Measurements from ENCODE around the gene TEX35.

TEX35 gene

GRCh38 chr1:178516110-178516509, 3.2 kb downstream of the TEX35 start:
- no peak for DNase-seq (ENCODE audit: low read depth in 1 of 2, low spot score in 1 of 2)

DNA sequence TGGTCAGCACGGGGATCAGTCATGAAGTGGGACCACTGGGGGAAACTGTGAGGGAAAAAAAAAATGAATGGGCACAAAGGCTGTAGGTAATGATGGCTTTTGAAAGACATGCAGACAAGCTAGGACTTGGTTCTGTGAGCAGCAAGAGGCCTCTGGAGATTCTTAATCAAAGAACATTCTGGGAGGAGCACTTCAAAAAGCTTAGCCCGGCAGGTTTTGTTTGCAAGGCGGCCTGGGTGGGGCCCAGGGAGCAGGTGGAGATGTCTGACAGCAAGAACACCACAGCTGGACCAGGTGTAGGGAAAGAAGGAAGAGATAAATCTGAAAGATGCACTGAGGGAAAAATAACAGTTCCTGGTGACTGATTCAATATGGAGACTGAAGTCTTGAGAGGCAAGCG, 6.0 kb downstream of the TEX35 start:
- no peak for DNase-seq (ENCODE audit: low read depth in 1 of 2, low spot score in 1 of 2)

DNA sequence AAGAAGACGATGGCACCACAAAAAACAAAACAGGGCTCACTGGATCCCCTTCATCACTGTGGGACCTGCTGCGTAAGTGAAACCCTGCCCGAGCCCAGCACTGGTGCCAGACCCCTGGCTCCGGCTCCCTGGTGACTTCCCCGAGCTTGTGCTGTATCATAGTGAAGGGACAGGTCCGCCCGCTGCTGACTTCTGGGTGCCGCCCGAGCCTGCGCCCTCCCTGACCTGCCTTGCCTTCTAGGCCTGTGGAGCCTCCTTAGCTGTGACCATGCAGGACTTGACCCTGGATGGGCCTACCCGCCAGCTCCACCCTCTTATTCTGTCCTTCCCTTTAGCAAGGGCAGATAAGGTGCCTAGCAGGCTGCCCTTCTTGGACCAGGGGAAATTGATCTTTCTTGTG, 7.9 kb downstream of the TEX35 start:
- no peak for DNase-seq (ENCODE audit: low read depth in 1 of 2, low spot score in 1 of 2)

DNA sequence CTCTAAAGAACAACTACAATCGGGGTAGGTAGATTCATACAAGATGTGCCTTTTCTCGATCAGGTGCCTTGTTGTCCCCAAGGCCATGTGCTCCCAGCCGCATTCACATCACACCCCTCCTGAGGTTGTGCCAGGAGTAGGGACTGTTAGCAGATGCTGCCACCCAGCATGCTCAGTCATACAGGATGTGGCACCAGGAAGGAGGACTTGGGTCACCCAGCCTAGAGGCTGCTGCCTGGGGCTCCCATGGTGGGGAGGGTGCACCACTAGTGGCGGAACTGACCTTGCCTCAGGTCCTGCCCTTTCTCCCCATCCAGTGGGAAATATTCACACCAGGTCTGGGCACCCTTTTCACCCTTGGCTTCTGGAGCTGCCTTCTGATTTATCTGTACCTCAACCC, 8.3 kb downstream of the TEX35 start:
- DNase-seq (ENCODE audit: low read depth in 1 of 2, low spot score in 1 of 2), result no peak

GRCh38 chr1:178527117-178527516, 14.2 kb downstream of the TEX35 start:
- no peak for DNase-seq (ENCODE audit: low read depth in 1 of 2, low spot score in 1 of 2)

DNA sequence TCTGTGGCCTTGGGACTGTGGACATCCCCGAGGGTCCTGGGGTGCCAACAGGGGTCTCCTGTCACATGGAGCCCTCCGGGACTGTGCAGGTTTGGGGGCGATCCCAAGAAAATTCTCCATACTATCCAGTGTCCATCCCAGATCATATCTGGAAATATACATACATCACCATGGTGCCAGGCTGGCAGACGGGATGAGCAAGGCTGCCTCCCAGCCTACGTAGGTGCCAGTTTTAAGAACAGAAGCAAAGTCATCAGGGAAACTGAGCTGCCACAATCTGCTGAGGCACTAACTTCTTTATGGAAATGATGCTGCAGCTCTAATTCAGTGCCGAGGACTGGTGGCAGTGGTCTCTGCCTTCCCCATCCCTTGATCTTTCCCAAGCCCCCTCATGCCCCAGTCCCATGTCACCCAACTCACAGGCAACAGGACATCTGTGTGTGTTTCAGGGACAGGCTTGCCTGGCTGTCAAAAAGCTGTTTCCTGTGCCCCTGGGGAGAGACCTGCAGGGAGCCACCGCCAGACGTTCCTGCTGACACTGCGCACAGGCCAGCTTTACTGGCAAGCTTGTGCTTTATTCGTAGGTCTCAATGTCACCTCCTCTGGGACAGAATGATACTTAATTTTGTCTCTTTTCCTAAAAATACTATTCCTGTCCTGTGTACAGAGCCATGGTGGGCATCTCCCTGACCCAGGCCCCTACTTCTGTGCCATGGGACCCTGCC, 15.5 kb downstream of the TEX35 start:
- no peak for DNase-seq (ENCODE audit: low read depth in 1 of 2, low spot score in 1 of 2)

GRCh38 chr1:178528953-178529335, 16.0 kb downstream of the TEX35 start:
- DNase-seq (ENCODE audit: low read depth in 1 of 2, low spot score in 1 of 2), result no peak

- DNase-seq (ENCODE audit: low read depth in 1 of 2, low spot score in 1 of 2), result no peak
These were observed 16.6 kb downstream of the TEX35 start for GRCh38 chr1:178529364-178530036.

DNA sequence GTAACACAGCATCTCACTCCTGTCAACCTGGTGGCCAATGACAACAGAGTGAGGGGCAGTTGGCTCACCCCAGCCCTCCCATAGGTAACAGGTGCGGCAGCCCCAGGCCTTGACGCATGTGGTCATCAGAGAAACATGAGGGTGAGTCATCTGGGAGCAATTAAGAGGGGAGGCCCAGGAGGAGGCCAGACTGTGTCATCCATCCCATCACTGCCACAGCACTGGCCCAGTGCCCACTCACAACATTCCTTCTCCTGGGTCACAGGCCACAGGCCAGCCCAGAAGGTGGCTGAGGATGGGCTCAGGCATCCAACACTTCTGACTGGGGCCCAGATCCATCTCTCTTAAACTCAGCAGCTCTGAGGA, 17.1 kb downstream of the TEX35 start:
- DNase-seq (ENCODE audit: low read depth in 1 of 2, low spot score in 1 of 2), result no peak

DNA sequence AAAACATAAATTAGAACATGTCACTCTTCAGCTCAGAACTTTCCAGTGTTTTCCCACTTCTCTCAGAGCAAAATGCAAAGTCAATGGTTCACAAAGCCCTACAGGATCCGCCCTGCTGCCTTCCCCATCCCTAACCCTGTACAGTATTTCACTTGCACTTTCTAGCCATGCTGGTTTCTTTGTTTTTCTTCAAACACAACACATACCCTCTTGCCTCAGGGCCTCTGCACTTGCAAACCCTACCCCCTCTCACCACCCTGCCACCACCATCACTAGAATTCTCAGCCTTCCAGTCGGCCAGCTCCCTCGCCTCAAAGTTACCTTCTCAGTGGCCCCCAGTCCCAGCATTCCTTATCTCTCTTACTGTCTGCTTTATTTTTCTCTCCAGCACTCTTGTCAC, 17.6 kb downstream of the TEX35 start:
- DNase-seq (ENCODE audit: low read depth in 1 of 2, low spot score in 1 of 2), result no peak

GRCh38 chr1:178531887-178532286, 19.0 kb downstream of the TEX35 start:
- DNase-seq (ENCODE audit: low read depth in 1 of 2, low spot score in 1 of 2), result no peak

- peak; percentile 62 to 67 for DNase-seq (ENCODE audit: low read depth in 1 of 2, low spot score in 1 of 2)
These were observed 19.5 kb downstream of the TEX35 start for GRCh38 chr1:178532392-178532791.

- no peak for DNase-seq (ENCODE audit: low read depth in 1 of 2, low spot score in 1 of 2)
These were observed 20.4 kb downstream of the TEX35 start for GRCh38 chr1:178533121-178533946.

DNA sequence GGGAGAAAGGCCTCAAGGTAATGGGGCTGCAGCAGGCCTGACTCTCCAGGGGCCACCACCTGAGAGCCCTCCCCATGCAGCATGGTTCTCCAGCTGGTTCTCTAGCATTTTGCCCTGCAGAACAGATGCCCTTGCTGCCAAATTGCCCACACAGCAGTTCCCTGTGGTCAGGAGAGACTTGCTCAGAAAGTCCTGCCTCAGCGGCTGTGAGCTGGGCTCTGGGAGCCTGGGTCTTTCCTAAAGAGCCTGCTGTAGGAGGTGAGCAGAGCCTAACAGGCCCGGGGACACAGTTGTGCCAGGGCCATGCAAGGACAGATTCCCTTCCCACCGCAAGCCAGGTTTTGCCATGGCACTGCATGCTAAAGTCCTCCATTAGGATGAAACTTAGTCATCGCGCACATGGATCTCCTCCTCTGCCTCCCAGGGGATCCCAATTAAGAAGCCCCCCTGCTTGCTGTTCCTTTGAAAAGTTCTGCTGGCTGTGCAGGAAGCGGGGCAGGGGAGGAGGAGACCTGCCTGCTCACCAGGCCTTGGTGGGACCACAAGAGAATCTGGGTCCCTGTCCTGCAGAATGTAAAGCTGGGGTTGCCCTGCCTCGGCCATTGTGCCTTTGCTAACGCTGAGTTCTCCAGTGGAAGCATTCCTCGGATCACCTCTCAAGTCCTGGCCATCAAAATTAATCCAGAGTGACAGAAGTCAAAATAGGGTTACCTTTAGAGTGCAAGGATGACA, 21.4 kb downstream of the TEX35 start:
- DNase-seq (ENCODE audit: low read depth in 1 of 2, low spot score in 1 of 2), result no peak

DNA sequence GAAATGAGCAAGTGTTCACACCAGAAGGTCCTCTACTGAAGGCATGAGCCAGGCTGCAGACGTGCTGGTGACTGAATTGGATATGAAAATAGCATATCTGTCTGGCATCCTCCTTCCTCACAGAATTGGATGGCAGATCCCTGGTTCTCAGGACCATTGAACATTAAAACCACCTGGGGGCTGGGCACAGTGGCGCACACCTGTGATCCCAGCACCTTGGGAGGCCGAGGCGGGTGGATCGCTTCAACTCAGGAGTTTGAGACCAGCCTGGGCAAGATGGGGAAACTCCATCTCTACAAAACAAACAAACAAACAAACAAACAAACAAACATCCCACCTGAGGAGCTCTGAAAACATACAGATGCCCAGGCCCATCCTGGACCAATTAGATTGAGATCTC, 23.4 kb downstream of the TEX35 start:
- DNase-seq (ENCODE audit: low read depth in 1 of 2, low spot score in 1 of 2), result no peak

DNA sequence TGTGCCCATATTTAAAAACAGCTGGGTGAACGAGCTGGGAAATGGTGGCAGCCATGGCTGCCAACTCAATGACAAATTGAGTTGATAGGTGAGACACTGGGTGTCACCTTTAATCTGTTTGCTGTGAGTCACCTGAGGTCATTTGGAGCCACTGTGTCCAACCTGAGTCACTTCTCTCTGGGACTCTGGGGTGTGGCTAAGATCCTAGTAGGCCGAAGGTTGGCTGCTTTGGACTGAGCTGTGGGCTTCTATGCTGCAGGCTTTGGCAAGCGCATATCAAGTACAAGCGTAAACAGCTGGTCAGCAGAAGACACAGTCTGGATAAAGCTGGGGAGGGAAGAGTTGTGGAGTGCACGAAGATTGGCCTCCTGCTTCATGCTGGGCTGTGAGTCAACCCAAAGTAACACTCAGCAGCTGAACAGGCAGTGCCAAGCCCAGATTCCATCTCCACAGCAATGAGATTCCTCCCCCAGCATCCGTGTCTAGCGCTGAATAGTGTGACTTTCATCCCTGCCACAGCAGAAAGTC, 24.0 kb downstream of the TEX35 start:
- DNase-seq (ENCODE audit: low read depth in 1 of 2, low spot score in 1 of 2), result no peak

DNA sequence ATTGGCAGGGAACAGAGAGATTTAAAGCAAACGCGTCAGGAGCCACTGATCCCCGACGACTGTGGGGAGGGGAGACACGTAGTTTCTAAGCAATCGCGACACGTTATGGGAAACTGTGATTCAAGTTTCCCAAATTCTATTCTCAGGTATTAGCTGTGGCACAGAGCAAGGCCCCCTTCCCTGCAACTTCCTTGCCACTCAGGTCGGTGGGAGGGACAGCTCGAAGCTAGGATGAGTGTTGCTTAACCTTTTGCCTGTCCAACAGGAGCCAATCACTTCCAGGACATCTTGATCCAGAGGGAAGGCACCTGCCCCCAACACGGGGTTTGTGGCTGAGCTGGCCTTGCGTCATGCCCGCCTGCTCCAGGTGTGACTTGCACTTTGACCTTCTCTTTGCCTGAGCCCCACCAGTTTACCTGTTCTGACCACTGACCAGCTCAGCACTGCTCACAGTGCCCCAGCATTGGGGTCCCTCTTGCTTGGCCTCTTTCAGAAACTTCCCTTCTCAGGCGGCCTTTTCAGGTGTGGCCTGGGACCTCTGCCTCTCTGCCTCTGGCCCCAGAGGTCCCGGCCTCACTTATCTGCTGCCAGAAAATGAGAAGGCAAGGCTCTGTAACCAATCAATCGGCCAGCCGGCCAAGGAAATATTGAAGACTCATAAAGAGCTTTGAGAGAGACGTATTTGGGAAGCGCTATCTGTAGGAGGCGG, 24.6 kb downstream of the TEX35 start:
- DNase-seq (ENCODE audit: low read depth in 1 of 2, low spot score in 1 of 2), result no peak

- DNase-seq (ENCODE audit: low read depth in 1 of 2, low spot score in 1 of 2), result no peak
These were observed 25.4 kb downstream of the TEX35 start for GRCh38 chr1:178538192-178538916.

GRCh38 chr1:178539291-178539690, 26.4 kb downstream of the TEX35 start:
- DNase-seq (ENCODE audit: low read depth in 1 of 2, low spot score in 1 of 2), result no peak

DNA sequence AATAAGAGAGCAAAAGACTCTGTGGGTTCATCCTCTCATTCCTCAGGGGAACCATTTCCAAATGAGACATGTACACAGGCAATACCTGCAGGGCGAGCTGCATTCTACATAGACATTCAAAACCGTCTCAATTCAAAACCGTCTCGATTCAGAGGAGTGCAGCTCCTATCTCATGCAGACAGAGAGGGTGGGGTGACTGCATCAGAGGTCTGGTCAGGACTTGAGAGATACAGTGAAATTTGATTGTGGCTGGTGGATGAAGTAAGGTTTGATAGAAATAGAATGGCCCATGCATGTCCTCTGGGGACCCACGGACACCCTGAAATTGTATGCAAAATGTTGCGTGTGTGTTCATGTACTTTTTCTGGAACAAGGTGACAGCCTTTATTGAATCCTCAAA, 27.3 kb downstream of the TEX35 start:
- DNase-seq (ENCODE audit: low read depth in 1 of 2, low spot score in 1 of 2), result no peak
